H9 (cell line): ENCODE measurements around the gene MRPL17. TPM values are rescaled to one million over a fixed set of nuclear protein-coding genes. Genes with fewer than 3 reads are reported as not detected.
A peak's percentile ranks its signal among the peaks of the same experiment; 100 is the strongest.

Source experiments
- DNase-seq: peaks from one replicate; pipeline ENCODE4 v3.0.0-alpha.2; 2017
- H2AFZ ChIP-seq: one replicate; pipeline ENCODE4 v1.6.1; 2013; ENCODE audit warnings: mild to moderate bottlenecking, low read length, control low read depth, moderate library complexity
- H2AK5ac ChIP-seq: 2 replicates; pipeline ENCODE4 v1.6.1; 2013; ENCODE audit warnings: low read length, control low read depth, mixed read lengths; ENCODE audit not compliant: insufficient read length
- H2BK120ac ChIP-seq: one replicate; pipeline ENCODE4 v1.6.1; 2013; ENCODE audit warnings: low read depth, mild to moderate bottlenecking, low read length, control low read depth, inconsistent platforms; ENCODE audit not compliant: poor library complexity, severe bottlenecking
- H2BK12ac ChIP-seq: 2 replicates; pipeline ENCODE4 v1.6.1; 2013; ENCODE audit warnings: low read length, control low read depth, mixed read lengths, low read depth; ENCODE audit not compliant: insufficient read length
- H2BK15ac ChIP-seq: 2 replicates; pipeline ENCODE4 v1.6.1; 2013; ENCODE audit warnings: low read depth, low read length, control low read depth
- H2BK20ac ChIP-seq: one replicate; pipeline ENCODE4 v1.6.1; 2013; ENCODE audit warnings: low read depth, mild to moderate bottlenecking, low read length, control low read depth, inconsistent platforms; ENCODE audit not compliant: poor library complexity, severe bottlenecking
- H2BK5ac ChIP-seq: 2 replicates; pipeline ENCODE4 v1.6.1; 2013; ENCODE audit warnings: low read length, control low read depth, mixed read lengths; ENCODE audit not compliant: insufficient read length
- H3K14ac ChIP-seq: 2 replicates; pipeline ENCODE4 v1.6.1; 2013; ENCODE audit warnings: low read length, control low read depth; ENCODE audit not compliant: insufficient read depth
- H3K18ac ChIP-seq: 2 replicates; pipeline ENCODE4 v1.6.1; 2013; ENCODE audit warnings: low read depth, mild to moderate bottlenecking, mixed read lengths, low read length, control low read depth; ENCODE audit not compliant: insufficient read length
- H3K23ac ChIP-seq: 2 replicates; pipeline ENCODE4 v1.6.1; 2013; ENCODE audit warnings: low read length, control low read depth, mixed read lengths, low read depth; ENCODE audit not compliant: insufficient read length
- H3K23me2 ChIP-seq: 2 replicates; pipeline ENCODE4 v1.6.1; 2013; ENCODE audit warnings: low read depth, mild to moderate bottlenecking, mixed read lengths, low read length, control low read depth; ENCODE audit not compliant: insufficient read length, poor library complexity, severe bottlenecking
- H3K27ac ChIP-seq: 2 replicates; pipeline ENCODE4 v1.5.1; 2013; ENCODE audit warnings: low read length, control low read depth, mixed read lengths, low read depth; ENCODE audit not compliant: insufficient read length
- H3K27me3 ChIP-seq: 2 replicates; pipeline ENCODE4 v1.6.1; 2013; ENCODE audit warnings: low read length, control low read depth, inconsistent platforms; ENCODE audit not compliant: insufficient read depth
- H3K4ac ChIP-seq: 2 replicates; pipeline ENCODE4 v1.6.1; 2013; ENCODE audit warnings: low read depth, mild to moderate bottlenecking, control low read depth, inconsistent platforms, low read length, moderate library complexity
- H3K4me1 ChIP-seq: 2 replicates; pipeline ENCODE4 v1.6.1; 2013; ENCODE audit warnings: low read length, control low read depth, inconsistent platforms; ENCODE audit not compliant: insufficient read depth
- H3K4me2 ChIP-seq: 2 replicates; pipeline ENCODE4 v1.6.1; 2013; ENCODE audit warnings: low read length, control low read depth, mixed read lengths; ENCODE audit not compliant: insufficient read length, insufficient read depth
- H3K56ac ChIP-seq: 2 replicates; pipeline ENCODE4 v1.6.1; 2013; ENCODE audit warnings: low read depth, mild to moderate bottlenecking, mixed read lengths, low read length, control low read depth; ENCODE audit not compliant: insufficient read length
- H3K79me1 ChIP-seq: 2 replicates; pipeline ENCODE4 v1.6.1; 2013; ENCODE audit warnings: low read depth, mild to moderate bottlenecking, moderate library complexity, low read length, control low read depth, inconsistent platforms; ENCODE audit not compliant: insufficient read depth, poor library complexity, severe bottlenecking
- H3K79me2 ChIP-seq: 2 replicates; pipeline ENCODE4 v1.6.1; 2013; ENCODE audit warnings: low read length, control low read depth, inconsistent platforms; ENCODE audit not compliant: insufficient read depth
- H3K9ac ChIP-seq: 2 replicates; pipeline ENCODE4 v1.6.1; 2013; ENCODE audit warnings: low read length, control low read depth, mixed read lengths; ENCODE audit not compliant: insufficient read length; ENCODE audit errors: extremely low read depth
- H3K9me3 ChIP-seq: one replicate; pipeline ENCODE4 v1.6.1; 2013; ENCODE audit warnings: low read depth, low read length, inconsistent platforms; ENCODE audit not compliant: control insufficient read depth
- H3T11ph ChIP-seq: one replicate; pipeline ENCODE4 v1.6.1; 2013; ENCODE audit warnings: mild to moderate bottlenecking, low read length, control low read depth, inconsistent platforms
- H4K20me1 ChIP-seq: one replicate; pipeline ENCODE4 v1.6.1; 2013; ENCODE audit not compliant: control insufficient read depth, insufficient read length, insufficient read depth
- H4K5ac ChIP-seq: 2 replicates; pipeline ENCODE4 v1.6.1; 2013; ENCODE audit warnings: low read depth, mild to moderate bottlenecking, mixed read lengths, low read length, control low read depth; ENCODE audit not compliant: insufficient read length
- H4K8ac ChIP-seq: replicated peaks from 2 replicates; pipeline ENCODE4 v1.6.1; 2013; ENCODE audit warnings: low read length, control low read depth, mixed read lengths, low read depth; ENCODE audit not compliant: insufficient read length
- H4K91ac ChIP-seq: 2 replicates; pipeline ENCODE4 v1.6.1; 2013; ENCODE audit warnings: low read depth, mild to moderate bottlenecking, moderate library complexity, mixed read lengths, low read length, control low read depth; ENCODE audit not compliant: insufficient read length
- H3K27ac Mint-ChIP-seq, 3 experiments: 2 replicates in 2 of 3; 3 replicates in 1 of 3; pipeline ENCODE4 v1.8.0; 2020 to 2021; ENCODE audit warnings: mixed read lengths in 3 of 3, mild to moderate bottlenecking in 1 of 3, moderate library complexity in 1 of 3
- H3K27me3 Mint-ChIP-seq: 2 replicates; pipeline ENCODE4 v1.8.0; 2021; ENCODE audit warnings: low read depth, mild to moderate bottlenecking, moderate library complexity, mixed read lengths
- H3K36me3 Mint-ChIP-seq, 3 experiments: 2 replicates in 2 of 3; 3 replicates in 1 of 3; pipeline ENCODE4 v1.8.0; 2020 to 2021; ENCODE audit warnings: low read depth in 3 of 3, mixed read lengths in 3 of 3; ENCODE audit not compliant: insufficient read depth in 1 of 3
- H3K4me1 Mint-ChIP-seq, 2 experiments: 2 replicates each; pipeline ENCODE4 v1.8.0; 2020; ENCODE audit warnings: mixed read lengths in 2 of 2
- H3K4me3 Mint-ChIP-seq, 2 experiments: 2 replicates in 1 of 2; 3 replicates in 1 of 2; pipeline ENCODE4 v1.8.0; 2020 to 2021; ENCODE audit warnings: mild to moderate bottlenecking in 2 of 2, mixed read lengths in 2 of 2, moderate library complexity in 1 of 2
- H3K9me3 Mint-ChIP-seq, 2 experiments: 2 replicates in 1 of 2; 3 replicates in 1 of 2; pipeline ENCODE4 v1.8.0; 2020; ENCODE audit warnings: mild to moderate bottlenecking in 2 of 2, mixed read lengths in 2 of 2, moderate library complexity in 1 of 2
- WGBS: extraction: QIAGEN DNeasy Blood & Tissue Kit; methylation state at CpG from one replicate; pipeline ENCODE4 v1.1.7; 2013; ENCODE audit warnings: missing lambda C conversion rate, low lambda C conversion rate, mixed read lengths; ENCODE audit not compliant: insufficient read length; ENCODE audit errors: extremely low coverage; 5-methylcytosine and 5-hydroxymethylcytosine counted together
- total RNA-seq: library from RNA; stranded (reverse); gene quantifications from 2 replicates; pipeline ENCODE4 v1.2.1, GENCODE V29; 2021
- TF ChIP-seq, protein P1 (sequence below): fragments of 200-600 bp; sonication (generic); conservative IDR thresholded peaks from 3 replicates; pipeline ENCODE4 v1.8.0; 2021; ENCODE audit warnings: antibody characterized with exemption, mild to moderate bottlenecking

MRPL17 gene
- total RNA-seq, 1 experiment from 2014 or later, result 75.5 TPM

DNA sequence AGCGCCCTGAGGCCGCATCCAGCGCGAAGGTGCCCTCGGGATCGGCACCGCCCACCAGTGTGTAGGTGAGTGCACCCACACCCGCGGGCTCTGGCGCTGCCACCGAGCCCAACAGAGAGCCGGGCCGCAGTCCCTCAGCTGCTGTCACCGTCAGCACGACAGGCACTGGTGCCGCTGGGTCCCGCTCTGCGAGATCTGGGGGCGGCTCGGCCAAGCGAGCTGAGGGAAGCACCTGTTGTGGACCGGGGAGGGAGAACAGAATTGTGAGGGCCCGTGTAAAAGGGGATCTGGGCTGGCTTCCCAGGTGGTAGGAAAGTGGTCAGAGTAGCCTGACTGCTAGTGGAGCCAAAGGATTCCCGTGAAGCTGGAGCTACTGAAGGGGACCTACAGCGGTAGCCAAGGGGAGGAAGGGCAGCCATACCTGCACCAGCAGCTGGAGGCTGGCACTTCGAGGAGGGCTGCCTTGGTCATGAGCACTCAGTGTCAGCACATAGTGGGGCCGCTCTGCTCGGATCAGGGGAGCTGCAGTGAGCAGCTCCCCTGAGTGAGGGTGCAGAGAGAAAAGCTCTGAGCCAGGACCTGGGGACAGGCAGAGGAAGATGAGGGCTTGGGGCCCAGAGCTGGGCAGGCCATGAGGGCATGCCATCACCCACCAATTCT, 52.4 kb downstream of the MRPL17 start:
- Histone ChIP-seq H3K14ac (no peak overlapping the region), H2BK15ac (no peak overlapping the region), H4K91ac (no peak overlapping the region), H3K18ac (no peak overlapping the region), H3K4ac (no peak overlapping the region), H3K56ac (no peak overlapping the region), H2BK5ac (no peak overlapping the region), H2BK12ac (no peak overlapping the region), H4K8ac (no peak overlapping the region), H3K79me2 (no peaks in the 10 kb centered on the region), H3K23me2 (peaks cover 9% of the 10 kb centered on the region), H2AK5ac (no peak overlapping the region), H4K5ac (no peak overlapping the region), H3K27ac (no peak overlapping the region), H3K27me3 (peaks cover 18% of the 10 kb centered on the region; the same call in 1 of the 2 replicates), H3T11ph (no peak overlapping the region), H3K9me3 (no peaks in the 10 kb centered on the region), H3K9ac (no peak overlapping the region), H2AFZ (no peak overlapping the region), H4K20me1 (no peaks in the 10 kb centered on the region), H3K4me2 (peak overlapping the region; percentile 50), H3K79me1 (no peaks in the 10 kb centered on the region), H3K23ac (no peak overlapping the region), H3K4me1 (no peaks in the 10 kb centered on the region), H2BK20ac (no peak overlapping the region), H2BK120ac (no peak overlapping the region)
- Mint-ChIP-seq H3K9me3 (no peaks in the 10 kb centered on the region), H3K4me1 (peaks cover 3% of the 10 kb centered on the region in 2 experiments; a peak in 2 of 4 replicates), H3K36me3 (peaks cover 2 to 28% (median 17%) of the 10 kb centered on the region in 3 experiments; a peak in 6 of 7 replicates), H3K27me3 (peaks cover 49% of the 10 kb centered on the region), H3K4me3 (peak overlapping the region; percentile 59 to 76), H3K27ac (no peak overlapping the region)
- TF ChIP-seq, protein P1, sequence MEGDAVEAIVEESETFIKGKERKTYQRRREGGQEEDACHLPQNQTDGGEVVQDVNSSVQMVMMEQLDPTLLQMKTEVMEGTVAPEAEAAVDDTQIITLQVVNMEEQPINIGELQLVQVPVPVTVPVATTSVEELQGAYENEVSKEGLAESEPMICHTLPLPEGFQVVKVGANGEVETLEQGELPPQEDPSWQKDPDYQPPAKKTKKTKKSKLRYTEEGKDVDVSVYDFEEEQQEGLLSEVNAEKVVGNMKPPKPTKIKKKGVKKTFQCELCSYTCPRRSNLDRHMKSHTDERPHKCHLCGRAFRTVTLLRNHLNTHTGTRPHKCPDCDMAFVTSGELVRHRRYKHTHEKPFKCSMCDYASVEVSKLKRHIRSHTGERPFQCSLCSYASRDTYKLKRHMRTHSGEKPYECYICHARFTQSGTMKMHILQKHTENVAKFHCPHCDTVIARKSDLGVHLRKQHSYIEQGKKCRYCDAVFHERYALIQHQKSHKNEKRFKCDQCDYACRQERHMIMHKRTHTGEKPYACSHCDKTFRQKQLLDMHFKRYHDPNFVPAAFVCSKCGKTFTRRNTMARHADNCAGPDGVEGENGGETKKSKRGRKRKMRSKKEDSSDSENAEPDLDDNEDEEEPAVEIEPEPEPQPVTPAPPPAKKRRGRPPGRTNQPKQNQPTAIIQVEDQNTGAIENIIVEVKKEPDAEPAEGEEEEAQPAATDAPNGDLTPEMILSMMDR, result no peak
- no peak for DNase-seq
- no CpG with 5 or more reads among the region's 28 CpGs for WGBS

Other genes starting within 250 kb of the MRPL17 start
- 1.0 and 1.2 TPM in 2 replicates for gene HPX, start 242.4 kb downstream of the MRPL17 start, total RNA-seq
- 12.3 and 14.4 TPM in 2 replicates for gene TRIM3, start 209.4 kb downstream of the MRPL17 start, total RNA-seq
- gene ARFIP2, start 202.0 kb downstream of the MRPL17 start, total RNA-seq, result 50.4 and 55.1 TPM in 2 replicates
- gene TIMM10B, start 201.8 kb downstream of the MRPL17 start, total RNA-seq, result 49.9 and 50.3 TPM in 2 replicates
- 3.5 TPM in 2 replicates for gene DNHD1, start 186.1 kb downstream of the MRPL17 start, total RNA-seq
- 14.2 and 16.0 TPM in 2 replicates for gene RRP8, start 79.7 kb downstream of the MRPL17 start, total RNA-seq
- gene ILK, start 79.6 kb downstream of the MRPL17 start, total RNA-seq, result 96.2 and 100 TPM in 2 replicates
- gene TAF10, start 71.1 kb downstream of the MRPL17 start, total RNA-seq, result 198 and 207 TPM in 2 replicates
- gene TPP1, start 63.9 kb downstream of the MRPL17 start, total RNA-seq, result 37.2 and 37.5 TPM in 2 replicates
- 12.2 and 12.5 TPM in 2 replicates for gene DCHS1, start 27.5 kb downstream of the MRPL17 start, total RNA-seq
- 0.26 and 0.33 TPM in 2 replicates for gene OR2AG2, start 88.6 kb upstream of the MRPL17 start, total RNA-seq
- not detected in 2 replicates for gene OR2AG1, start 99.7 kb upstream of the MRPL17 start, total RNA-seq
- gene OR6A2, start 116.3 kb upstream of the MRPL17 start, total RNA-seq, result 0.33 and 0.35 TPM in 2 replicates
- not detected in 2 replicates for gene OR10A5, start 162.3 kb upstream of the MRPL17 start, total RNA-seq
- gene OR10A2, start 179.7 kb upstream of the MRPL17 start, total RNA-seq, result not detected in 2 replicates
- gene OR10A4, start 193.3 kb upstream of the MRPL17 start, total RNA-seq, result not detected in 2 replicates
- 0.26 and 0.79 TPM in 2 replicates for gene OR2D2, start 209.2 kb upstream of the MRPL17 start, total RNA-seq
- gene OR2D3, start 237.7 kb upstream of the MRPL17 start, total RNA-seq, result not detected in 2 replicates
- gene ZNF215, start 243.1 kb upstream of the MRPL17 start, total RNA-seq, result 18.0 and 18.2 TPM in 2 replicates